HG03064 (cell line): ENCODE data around the gene CXCL9.
"Not testable (repeated sequence)": the region's sequence is repeated elsewhere in the genome, so short reads cannot be mapped to it uniquely, and the experiment has no call there.

Experiments
- ATAC-seq: cut with Tn5 transposase; IDR thresholded peaks from one replicate; pipeline ENCODE4 v1.9.1; 2021; ENCODE audit warnings: low read depth; ENCODE audit not compliant: unreplicated experiment

CXCL9 gene

GRCh38 chr4:75968084-75968483 lies 39.2 kb downstream of the CXCL9 start:
- ATAC-seq = no peak

- no peak for ATAC-seq
These were observed 43.8 kb downstream of the CXCL9 start for GRCh38 chr4:75963558-75963957.

GRCh38 chr4:75962072-75962471 lies 45.2 kb downstream of the CXCL9 start:
- not testable (repeated sequence) for ATAC-seq

GRCh38 chr4:75958546-75958945 lies 48.8 kb downstream of the CXCL9 start:
- ATAC-seq = not testable (repeated sequence)

- not testable (repeated sequence) for ATAC-seq
These were observed 52.5 kb downstream of the CXCL9 start for GRCh38 chr4:75954811-75955210.

- ATAC-seq = no peak
These were observed 53.8 kb downstream of the CXCL9 start for GRCh38 chr4:75953509-75953908.
